Measurements from ENCODE around the gene AMOTL2.

AMOTL2 gene

GRCh38 chr3:134352031-134352671, 22.1 kb downstream of the AMOTL2 start:
- DNase-seq (ENCODE audit: low spot score), result no peak

- DNase-seq (ENCODE audit: low spot score), result no peak
These were observed 22.8 kb downstream of the AMOTL2 start for GRCh38 chr3:134351427-134351826.

GRCh38 chr3:134350861-134351311, 23.4 kb downstream of the AMOTL2 start:
- DNase-seq (ENCODE audit: low spot score), result no peak

GRCh38 chr3:134350266-134350665, 24.0 kb downstream of the AMOTL2 start:
- DNase-seq (ENCODE audit: low spot score), result no peak

GRCh38 chr3:134348524-134348923, 25.7 kb downstream of the AMOTL2 start:
- no peak for DNase-seq (ENCODE audit: low spot score)

- no peak for DNase-seq (ENCODE audit: low spot score)
These were observed 26.7 kb downstream of the AMOTL2 start for GRCh38 chr3:134347551-134347950.

GRCh38 chr3:134346744-134347143, 27.5 kb downstream of the AMOTL2 start:
- DNase-seq (ENCODE audit: low spot score), result no peak

- DNase-seq (ENCODE audit: low spot score), result no peak
These were observed 29.0 kb downstream of the AMOTL2 start for GRCh38 chr3:134345202-134345601.

GRCh38 chr3:134344560-134344959, 29.7 kb downstream of the AMOTL2 start:
- DNase-seq (ENCODE audit: low spot score), result no peak

- DNase-seq (ENCODE audit: low spot score), result no peak
These were observed 32.0 kb downstream of the AMOTL2 start for GRCh38 chr3:134342259-134342658.

GRCh38 chr3:134341389-134341788, 32.9 kb downstream of the AMOTL2 start:
- no peak for DNase-seq (ENCODE audit: low spot score)

- DNase-seq (ENCODE audit: low spot score), result no peak
These were observed 33.3 kb downstream of the AMOTL2 start for GRCh38 chr3:134340982-134341365.

GRCh38 chr3:134340362-134340981, 33.8 kb downstream of the AMOTL2 start:
- no peak for DNase-seq (ENCODE audit: low spot score)

GRCh38 chr3:134339913-134340312, 34.3 kb downstream of the AMOTL2 start:
- no peak for DNase-seq (ENCODE audit: low spot score)

GRCh38 chr3:134339331-134339730, 34.9 kb downstream of the AMOTL2 start:
- DNase-seq (ENCODE audit: low spot score), result no peak

GRCh38 chr3:134338516-134339261, 35.6 kb downstream of the AMOTL2 start:
- DNase-seq (ENCODE audit: low spot score), result no peak

GRCh38 chr3:134338201-134338512, 36.1 kb downstream of the AMOTL2 start:
- DNase-seq (ENCODE audit: low spot score), result no peak

- DNase-seq (ENCODE audit: low spot score), result no peak
These were observed 36.6 kb downstream of the AMOTL2 start for GRCh38 chr3:134337511-134338200.

- no peak for DNase-seq (ENCODE audit: low spot score)
These were observed 37.2 kb downstream of the AMOTL2 start for GRCh38 chr3:134337071-134337482.

- DNase-seq (ENCODE audit: low spot score), result no peak
These were observed 37.7 kb downstream of the AMOTL2 start for GRCh38 chr3:134336587-134336986.

GRCh38 chr3:134334901-134335280, 39.4 kb downstream of the AMOTL2 start:
- no peak for DNase-seq (ENCODE audit: low spot score)

GRCh38 chr3:134334231-134334900, 39.9 kb downstream of the AMOTL2 start:
- no peak for DNase-seq (ENCODE audit: low spot score)

All from hematopoietic multipotent progenitor cell treated with erythropoietin and hydrocortisone succinate and interleukin-3 and kit ligand, for 15 days (in vitro differentiated cells).